Mesendoderm (in vitro differentiated cells): Measurements from ENCODE around the gene PRAMEF9. TPM values are rescaled to one million over a fixed set of nuclear protein-coding genes. Genes with fewer than 3 reads are reported as not detected.
"Not testable (repeated sequence)": the region's sequence is repeated elsewhere in the genome, so short reads cannot be mapped to it uniquely, and the experiment has no call there.

ENCODE experiments used
- DNase-seq: peaks from one replicate; pipeline ENCODE4 v3.0.0; 2013
- H2AK5ac ChIP-seq: 2 replicates; pipeline ENCODE4 v1.6.1; 2013; ENCODE audit warnings: low read length, inconsistent platforms
- H2BK120ac ChIP-seq: 2 replicates; pipeline ENCODE4 v1.6.1; 2013; ENCODE audit warnings: low read depth, mild to moderate bottlenecking, low read length, moderate library complexity, mixed read lengths
- H2BK15ac ChIP-seq: replicated peaks from 2 replicates; pipeline ENCODE4 v1.6.1; 2013; ENCODE audit warnings: low read depth, mild to moderate bottlenecking, moderate library complexity
- H2BK5ac ChIP-seq: 2 replicates; pipeline ENCODE4 v1.6.1; 2013; ENCODE audit warnings: low read length, inconsistent platforms
- H3K18ac ChIP-seq: 2 replicates; pipeline ENCODE4 v1.6.1; 2013; ENCODE audit warnings: mild to moderate bottlenecking, low read length, mixed read lengths
- H3K23ac ChIP-seq: one replicate; pipeline ENCODE4 v1.6.1; 2013; ENCODE audit warnings: low read length
- H3K27ac ChIP-seq: 2 replicates; pipeline ENCODE4 v1.5.1; 2013; ENCODE audit warnings: low read depth, mild to moderate bottlenecking, inconsistent platforms, low read length, moderate library complexity
- H3K27me3 ChIP-seq: 2 replicates; pipeline ENCODE4 v1.6.1; 2013; ENCODE audit warnings: low read length, control low read depth, mild to moderate bottlenecking, inconsistent platforms; ENCODE audit not compliant: insufficient read depth, poor library complexity
- H3K36me3 ChIP-seq: 2 replicates; pipeline ENCODE4 v1.6.1; 2013; ENCODE audit warnings: low read length, inconsistent platforms; ENCODE audit not compliant: control insufficient read depth, insufficient read depth
- H3K4ac ChIP-seq: one replicate; pipeline ENCODE4 v1.6.1; 2013; ENCODE audit warnings: low read depth, mild to moderate bottlenecking, low read length, moderate library complexity
- H3K4me1 ChIP-seq: 2 replicates; pipeline ENCODE4 v1.6.1; 2013; ENCODE audit warnings: low read depth, low read length, inconsistent platforms; ENCODE audit not compliant: control insufficient read depth
- H3K4me2 ChIP-seq: 2 replicates; pipeline ENCODE4 v1.6.1; 2013; ENCODE audit warnings: low read length
- H3K4me3 ChIP-seq: 2 replicates; pipeline ENCODE4 v1.5.1; 2013; ENCODE audit warnings: mild to moderate bottlenecking, low read length
- H3K56ac ChIP-seq: one replicate; pipeline ENCODE4 v1.6.1; 2013; ENCODE audit warnings: low read length
- H3K79me1 ChIP-seq: 2 replicates; pipeline ENCODE4 v1.6.1; 2013; ENCODE audit warnings: low read length, inconsistent platforms
- H3K79me2 ChIP-seq: 2 replicates; pipeline ENCODE4 v1.6.1; 2013; ENCODE audit warnings: mild to moderate bottlenecking, low read length; ENCODE audit not compliant: control insufficient read depth, insufficient read depth
- H3K9ac ChIP-seq: 2 replicates; pipeline ENCODE4 v1.6.1; 2013; ENCODE audit warnings: low read length, inconsistent platforms
- H4K5ac ChIP-seq: one replicate; pipeline ENCODE4 v1.6.1; 2013; ENCODE audit warnings: low read length
- H4K8ac ChIP-seq: one replicate; pipeline ENCODE4 v1.6.1; 2013; ENCODE audit warnings: low read depth, mild to moderate bottlenecking, control low read depth, low read length, moderate library complexity
- WGBS: extraction: QIAGEN DNeasy Blood & Tissue Kit; methylation state at CpG from one replicate; pipeline ENCODE4 v1.1.7; 2013; ENCODE audit warnings: low lambda C conversion rate, missing lambda C conversion rate; ENCODE audit not compliant: insufficient coverage; ENCODE audit errors: extremely low coverage; 5-methylcytosine and 5-hydroxymethylcytosine counted together
- polyA plus RNA-seq, 2 experiments: library from polyadenylated mRNA; stranded (reverse); fragments of 200-250 nt; gene quantifications; one replicate each; pipeline ENCODE4 v1.2.3, GENCODE V29; 2013

PRAMEF9 gene
- not detected for polyA plus RNA-seq (2013, experiment 1 of 2)
- polyA plus RNA-seq (2013, experiment 2 of 2) = not detected

GRCh38 chr1:13171548-13171947, at the start of gene PRAMEF9:
Gene PRAMEF9 (plus strand): TSS chr1:13171848. CDS start chr1:13175281, 3,433 bp downstream.
- not testable (repeated sequence) for H3K79me1 ChIP-seq, H2BK120ac ChIP-seq, H3K56ac ChIP-seq, DNase-seq, H3K23ac ChIP-seq, H3K79me2 ChIP-seq, H3K27me3 ChIP-seq, H4K5ac ChIP-seq, H4K8ac ChIP-seq, H2BK5ac ChIP-seq, H3K27ac ChIP-seq, H2BK15ac ChIP-seq, H3K4me3 ChIP-seq, H2AK5ac ChIP-seq, H3K4ac ChIP-seq, H3K4me1 ChIP-seq, H3K9ac ChIP-seq, H3K36me3 ChIP-seq, H3K4me2 ChIP-seq, H3K18ac ChIP-seq
- WGBS = no CpG with 5 or more reads among the region's 2 CpGs

- H2AK5ac ChIP-seq, H3K27ac ChIP-seq, H4K5ac ChIP-seq, H2BK5ac ChIP-seq, H3K18ac ChIP-seq, H3K4me2 ChIP-seq, H2BK120ac ChIP-seq, H3K4ac ChIP-seq, H3K56ac ChIP-seq, H3K79me2 ChIP-seq, H4K8ac ChIP-seq, H2BK15ac ChIP-seq, H3K9ac ChIP-seq, H3K4me1 ChIP-seq, H3K4me3 ChIP-seq, H3K36me3 ChIP-seq, H3K79me1 ChIP-seq, DNase-seq, H3K23ac ChIP-seq, H3K27me3 ChIP-seq: not testable (repeated sequence)
- no CpG with 5 or more reads among the region's 5 CpGs for WGBS
These were observed 15.7 kb upstream of the PRAMEF9 start, which contains the start of gene PRAMEF26 for GRCh38 chr1:13155909-13156308. Gene PRAMEF26 (minus strand): TSS chr1:13156009. CDS start chr1:13153095, 2,914 bp downstream.

GRCh38 chr1:13165531-13165930, 6.1 kb upstream of the PRAMEF9 start, which contains the start of gene HNRNPCL4:
Gene HNRNPCL4 (minus strand): TSS chr1:13165631. CDS start chr1:13165467, 164 bp downstream.
- H3K56ac ChIP-seq, H4K8ac ChIP-seq, H3K27ac ChIP-seq, H2BK15ac ChIP-seq, H2AK5ac ChIP-seq, H3K23ac ChIP-seq, H3K79me2 ChIP-seq, H3K79me1 ChIP-seq, H3K4me2 ChIP-seq, H2BK120ac ChIP-seq, H4K5ac ChIP-seq, H3K9ac ChIP-seq, H3K4ac ChIP-seq, H3K4me1 ChIP-seq, H3K27me3 ChIP-seq, DNase-seq, H2BK5ac ChIP-seq, H3K36me3 ChIP-seq, H3K4me3 ChIP-seq, H3K18ac ChIP-seq: not testable (repeated sequence)
- no CpG with 5 or more reads among the region's 8 CpGs for WGBS

- H3K79me1 ChIP-seq, H3K23ac ChIP-seq, H3K4me2 ChIP-seq, H3K18ac ChIP-seq, H3K79me2 ChIP-seq, H4K5ac ChIP-seq, H3K56ac ChIP-seq, H2BK5ac ChIP-seq, H3K27me3 ChIP-seq, H2AK5ac ChIP-seq, H2BK15ac ChIP-seq, H3K27ac ChIP-seq, H3K4me1 ChIP-seq, H4K8ac ChIP-seq, H3K4ac ChIP-seq, DNase-seq, H2BK120ac ChIP-seq, H3K4me3 ChIP-seq, H3K9ac ChIP-seq, H3K36me3 ChIP-seq: not testable (repeated sequence)
- no CpG with 5 or more reads among the region's 5 CpGs for WGBS
These were observed 29.7 kb downstream of the PRAMEF9 start, which contains the start of gene PRAMEF13 for GRCh38 chr1:13201309-13201708. Gene PRAMEF13 (minus strand): TSS chr1:13201409. CDS start chr1:13199589, 1,820 bp downstream.

- WGBS = no CpG with 5 or more reads among the region's 9 CpGs
- not testable (repeated sequence) for H3K79me2 ChIP-seq, H3K4ac ChIP-seq, H2AK5ac ChIP-seq, DNase-seq, H3K36me3 ChIP-seq, H3K4me3 ChIP-seq, H3K27ac ChIP-seq, H2BK120ac ChIP-seq, H4K8ac ChIP-seq, H3K79me1 ChIP-seq, H3K4me2 ChIP-seq, H2BK15ac ChIP-seq, H3K9ac ChIP-seq, H3K23ac ChIP-seq, H3K4me1 ChIP-seq, H2BK5ac ChIP-seq, H4K5ac ChIP-seq, H3K27me3 ChIP-seq, H3K56ac ChIP-seq, H3K18ac ChIP-seq
These were observed 37.1 kb downstream of the PRAMEF9 start for GRCh38 chr1:13208712-13209111.

- H3K18ac ChIP-seq = not testable (repeated sequence)
These were observed 45.0 kb downstream of the PRAMEF9 start for GRCh38 chr1:13216619-13217018.

More at GRCh38 chr1:13216619-13217018, 45.0 kb downstream of the PRAMEF9 start:
- not testable (repeated sequence) for H3K4me1 ChIP-seq, H3K27ac ChIP-seq, H3K9ac ChIP-seq, H3K4me3 ChIP-seq, H3K79me1 ChIP-seq, H2BK5ac ChIP-seq, H3K27me3 ChIP-seq, H3K4me2 ChIP-seq, H2BK15ac ChIP-seq, H2BK120ac ChIP-seq, H2AK5ac ChIP-seq, H3K79me2 ChIP-seq, H4K8ac ChIP-seq, H3K23ac ChIP-seq, H3K4ac ChIP-seq, H3K36me3 ChIP-seq, H3K56ac ChIP-seq, DNase-seq, H4K5ac ChIP-seq
- WGBS = no CpG with 5 or more reads among the region's 7 CpGs
